ENCODE data around the gene PRG2. TPM values are rescaled to one million over a fixed set of nuclear protein-coding genes. Genes with fewer than 3 reads are reported as not detected.

The PRG2 gene
- total and polyA plus RNA-seq, 2 of the 13 experiments (the other 11 are each of a cell fraction or from before 2014, with no cell fraction given) = not detected

- TF ChIP-seq ZNF768 (CRISPR knock-in tag; IDR thresholded peaks at IDR 0.05) (no peak), ZBTB8A (CRISPR knock-in tag; IDR thresholded peaks at IDR 0.05; ENCODE audit: borderline replicate concordance, low read depth) (no peak), ZNF20 (CRISPR knock-in tag; IDR thresholded peaks at IDR 0.05) (no peak)
These were observed 24.3 kb upstream of the PRG2 start (continued) for GRCh38 chr11:57414612-57415212.

- Histone ChIP-seq H3K27ac (ENCODE audit: extremely low read length, insufficient read depth, low read length) (no peak overlapping the region), H3K9me3 (ENCODE audit: low read length) (no peaks in the 10 kb centered on the region), H3K4me1 (ENCODE audit: insufficient read depth, low read length) (no peaks in the 10 kb centered on the region), H3K4me2 (ENCODE audit: low read depth, low read length) (no peak overlapping the region), H3K79me2 (ENCODE audit: insufficient read depth, low read length) (no peaks in the 10 kb centered on the region), H4K20me1 (ENCODE audit: insufficient read depth, low read length) (no peaks in the 10 kb centered on the region), H2AFZ (ENCODE audit: low read length) (no peak overlapping the region), H3K9ac (ENCODE audit: insufficient read depth, low read depth, low read length) (no peak overlapping the region), H3K4me3 (replicated peaks in 1 of 3; ENCODE audit: insufficient read depth in 1 of 3, low read depth in 2 of 3, low read length in 3 of 3) (no peak overlapping the region), H3K27me3 (ENCODE audit: control insufficient read depth in 1 of 2, insufficient read depth in 2 of 2, low read length in 2 of 2) (peaks cover 0 to 6% of the 10 kb centered on the region in 2 experiments; a peak in 2 of 5 replicates), H3K36me3 (replicated peaks in 1 of 2; ENCODE audit: control insufficient read depth in 1 of 2, insufficient read depth in 2 of 2, low read length in 2 of 2) (no peaks in the 10 kb centered on the region)
- TF ChIP-seq MEF2D (CRISPR knock-in tag; IDR thresholded peaks at IDR 0.05) (no peak), ARID3A (IDR thresholded peaks at IDR 0.05; ENCODE audit: low read depth, low read length) (no peak), PHF20 (CRISPR knock-in tag; IDR thresholded peaks at IDR 0.05) (no peak), GATA4 (IDR thresholded peaks at IDR 0.05; ENCODE audit: borderline replicate concordance, low read depth) (no peak), ZNF264 (CRISPR knock-in tag; IDR thresholded peaks at IDR 0.05) (no peak), HOXA9 (CRISPR knock-in tag; IDR thresholded peaks at IDR 0.05; ENCODE audit: borderline replicate concordance) (no peak)
- 27% methylated on average over 4 of the region's 4 CpGs for WGBS (ENCODE audit: low lambda C conversion rate)
- ATAC-seq = no peak
- POLR2A ChIA-PET = no interaction called here
- no peak for FAIRE-seq
- CTCF ChIA-PET (ENCODE audit: low intra/inter-chr PET ratio, low total read pairs) = no interaction called here
- no peak for DNase-seq (ENCODE audit: low spot score)
- BruUV-seq (replicated peaks) = no TSS peak
- in situ Hi-C loops (cut with HindIII; ENCODE audit: extremely low pct_ligation_motif_present, low pct_unique_long_range_greater_than_20kb) = no loop called here
- intact Hi-C loops (cut with micrococcal nuclease; ENCODE audit: unreplicated experiment) = no loop called here
These were observed 23.2 kb upstream of the PRG2 start for GRCh38 chr11:57413681-57414080.
